K562 (cell line): Measurements from ENCODE around the gene RBM20. TPM values are rescaled to one million over a fixed set of nuclear protein-coding genes. Genes with fewer than 3 reads are reported as not detected.
A peak's percentile ranks its signal among the peaks of the same experiment; 100 is the strongest.

Source experiments
- EWSR1 ChIP-seq: fragments of 450-650 bp; IDR thresholded peaks from 2 replicates; pipeline ENCODE4 v1.6.1; 2018; ENCODE audit warnings: borderline replicate concordance, mild to moderate bottlenecking, low read depth, moderate library complexity; ENCODE audit not compliant: partially characterized antibody
- FOXM1 ChIP-seq, 2 experiments: fragments of 450-650 bp in 1 of 2; sonication (generic) in 1 of 2; formaldehyde crosslinking in 1 of 2; IDR thresholded peaks; 2 replicates each; pipeline versions ENCODE4 v1.6.1 to v1.9.0; 2017 to 2022; ENCODE audit warnings: low read depth in 2 of 2, mild to moderate bottlenecking in 2 of 2, missing genetic modification reagents in 1 of 2, moderate library complexity in 1 of 2
- FOXP4 ChIP-seq: sonication (generic); formaldehyde crosslinking; IDR thresholded peaks from 2 replicates; pipeline ENCODE4 v1.8.0; 2022; ENCODE audit warnings: mild to moderate bottlenecking, missing genetic modification reagents, borderline replicate concordance
- HDAC8 ChIP-seq: fragments of 450-650 bp; IDR thresholded peaks from 2 replicates; pipeline ENCODE4 v1.6.1; 2016; ENCODE audit warnings: mild to moderate bottlenecking, missing genetic modification characterization, moderate library complexity, missing compliant biosample characterization
- KLF16 ChIP-seq: IDR thresholded peaks from 2 replicates; pipeline ENCODE4 v1.6.1; 2016; ENCODE audit warnings: antibody characterized with exemption
- MAX ChIP-seq: sonication (generic); formaldehyde crosslinking; IDR thresholded peaks from 2 replicates; pipeline ENCODE4 v1.9.0; 2022; ENCODE audit warnings: mild to moderate bottlenecking, missing genetic modification reagents
- MCM7 ChIP-seq, 2 experiments: fragments of 450-650 bp; IDR thresholded peaks; 2 replicates each; pipeline ENCODE4 v1.6.1; 2016 to 2018
- RBM39 ChIP-seq: fragments of 200-400 bp; formaldehyde crosslinking; optimal IDR thresholded peaks from 2 replicates; pipeline ENCODE3; 2018; ENCODE audit warnings: low read depth, low read length
- RHOXF2B ChIP-seq: fragments of 250-450 bp; sonication (Bioruptor Pico); conservative IDR thresholded peaks from 2 replicates; pipeline ENCODE4 v1.5.1; 2021
- RNF219 ChIP-seq: fragments of 250-450 bp; sonication (Bioruptor Pico); IDR thresholded peaks from 2 replicates; pipeline ENCODE4 v1.5.0; 2022; ENCODE audit warnings: mild to moderate bottlenecking
- SRSF3 ChIP-seq: fragments of 200-400 bp; formaldehyde crosslinking; IDR thresholded peaks from 2 replicates; pipeline ENCODE4 v1.6.1; 2016; ENCODE audit warnings: mild to moderate bottlenecking, low read length, moderate library complexity; ENCODE audit not compliant: insufficient read depth
- ZBED1 ChIP-seq: IDR thresholded peaks from 2 replicates; pipeline ENCODE4 v1.6.1; 2014
- ZNF609 ChIP-seq: sonication (generic); formaldehyde crosslinking; IDR thresholded peaks from 2 replicates; pipeline ENCODE4 v1.8.1; 2023; ENCODE audit warnings: missing genetic modification reagents, mild to moderate bottlenecking, borderline replicate concordance
- polyA plus RNA-seq, 8 experiments: library from polyadenylated mRNA; depleted of rRNA in 4 of 8; stranded (reverse) in 5 of 8; unstranded in 3 of 8; fragments of >200 nt; fragmentation: Nextera tagmentation in 2 of 8; fragmentation: Illumina TruSeq in 1 of 8; extraction: Ambion mirVana in 2 of 8; extraction: Trizol in 1 of 8; gene quantifications; 2 replicates each; pipeline versions ENCODE4 v1.2.1 to v1.2.3, GENCODE V29; 2011 to 2014; ENCODE audit warnings: inconsistent platforms in 1 of 8, missing spikeins in 1 of 8
- total RNA-seq, 7 experiments: library from RNA; depleted of rRNA in 6 of 7; stranded (reverse); fragments of >200 nt in 6 of 7; fragmentation: Illumina TruSeq in 2 of 7; extraction: Trizol in 2 of 7; gene quantifications; 2 replicates each; pipeline versions ENCODE4 v1.2.1 to v1.2.3, GENCODE V29; 2011 to 2021; ENCODE audit warnings: low replicate concordance in 1 of 7

RBM20 gene
- total and polyA plus RNA-seq, 9 of the 15 experiments (the other 6 are each of a cell fraction or from before 2014, with no cell fraction given), result 0.63 to 5.7 (median 3.2) TPM

- no peak for TF ChIP-seq FOXP4
- no peak for TF ChIP-seq SRSF3
- TF ChIP-seq RHOXF2B (CRISPR knock-in tag), result no peak
- TF ChIP-seq MAX (CRISPR knock-in tag), result peak; percentile 45; the same call in 1 of the 2 replicates
- no peak for TF ChIP-seq RNF219 (CRISPR knock-in tag)
- no peak for TF ChIP-seq MCM7 (IDR thresholded peaks at IDR 0.05)
- peak; percentile 91 for TF ChIP-seq KLF16
- TF ChIP-seq RBM39, result no peak
- TF ChIP-seq ZNF609 (CRISPR knock-in tag), result no peak
- TF ChIP-seq ZBED1, result no peak
- no peak for TF ChIP-seq EWSR1
- TF ChIP-seq FOXM1 (IDR thresholded peaks at IDR 0.05; ENCODE audit: low read depth), result peak; percentile 71; the same call in 1 of the 2 replicates
- no peak for TF ChIP-seq FOXM1 (CRISPR knock-in tag; IDR thresholded peaks at IDR 0.05; ENCODE audit: low read depth)
- TF ChIP-seq HDAC8 (tag), result no peak
Observed at GRCh38 chr10:110857265-110858171, 213.4 kb downstream of the RBM20 start (continued).
